Naive B cell (primary cell): ENCODE results near the gene HSD3B7. TPM values are rescaled to one million over a fixed set of nuclear protein-coding genes. Genes with fewer than 3 reads are reported as not detected.
"Not testable (repeated sequence)": the region's sequence is repeated elsewhere in the genome, so short reads cannot be mapped to it uniquely, and the experiment has no call there.

Source experiments
- ATAC-seq, 2 donors: fragments of 150-1000 bp; cut with Tn5 transposase; 2 replicates each; pipeline ENCODE4 v1.10.0; 2021; ENCODE audit warnings: low read depth in 2 of 2, mild to moderate bottlenecking in 2 of 2, moderate library complexity in 2 of 2
- DNase-seq: peaks from one replicate; pipeline ENCODE4 v3.0.0; 2022
- H3K27ac Mint-ChIP-seq, 6 donors: one replicate each; pipeline ENCODE4 v1.8.0; 2020 to 2022; ENCODE audit warnings: mild to moderate bottlenecking in 6 of 6, mixed read lengths in 6 of 6, moderate library complexity in 5 of 6, inconsistent platforms in 2 of 6
- H3K27me3 Mint-ChIP-seq, 3 donors: one replicate each; pipeline ENCODE4 v1.8.0; 2021 to 2022; ENCODE audit warnings: mixed read lengths in 3 of 3, mild to moderate bottlenecking in 1 of 3
- H3K36me3 Mint-ChIP-seq, 2 donors: one replicate each; pipeline ENCODE4 v1.8.0; 2020 to 2022; ENCODE audit warnings: mixed read lengths in 2 of 2, inconsistent platforms in 1 of 2, mild to moderate bottlenecking in 1 of 2
- H3K4me1 Mint-ChIP-seq, 3 donors: one replicate each; pipeline ENCODE4 v1.8.0; 2020 to 2022; ENCODE audit warnings: mixed read lengths in 3 of 3, inconsistent platforms in 1 of 3, mild to moderate bottlenecking in 1 of 3, moderate library complexity in 1 of 3
- H3K4me3 Mint-ChIP-seq, 8 donors: one replicate each; pipeline ENCODE4 v1.8.0; 2020 to 2022; ENCODE audit warnings: mild to moderate bottlenecking in 8 of 8, mixed read lengths in 8 of 8, moderate library complexity in 8 of 8, inconsistent platforms in 2 of 8
- H3K9me3 Mint-ChIP-seq, 7 donors: one replicate each; pipeline ENCODE4 v1.8.0; 2020 to 2022; ENCODE audit warnings: mixed read lengths in 7 of 7, mild to moderate bottlenecking in 5 of 7, inconsistent platforms in 2 of 7, moderate library complexity in 1 of 7
- polyA plus RNA-seq, 6 donors: library from polyadenylated mRNA; unstranded; fragments of 300-500 nt; fragmentation: Illumina TruSeq; gene quantifications; one replicate each; pipeline ENCODE4 v1.2.3, GENCODE V29; 2021; ENCODE audit warnings: low read depth in 6 of 6

Gene HSD3B7
- polyA plus RNA-seq: not detected

GRCh38 chr16:30984669-30985400 is at the start of gene HSD3B7:
Gene HSD3B7 (plus strand): TSS chr16:30985207. CDS start chr16:30985659, 452 bp downstream.
- H3K27ac Mint-ChIP-seq: peak within 1 kb of the TSS in 2 of 6 donors; percentile 71 to 86
- H3K4me3 Mint-ChIP-seq: no peak within 1 kb of the TSS
- ATAC-seq (peak; percentile 77 to 83), DNase-seq (peak; percentile 67)
- peaks cover 2 to 11% (median 5%) of the 10 kb centered on the region in 3 donors for H3K4me1 Mint-ChIP-seq
- H3K9me3 Mint-ChIP-seq: no peaks in the 10 kb centered on the region
- peaks cover 0 to 7% of the 10 kb centered on the region in 2 donors for H3K36me3 Mint-ChIP-seq
- H3K27me3 Mint-ChIP-seq: no peaks in the 10 kb centered on the region

GRCh38 chr16:30937692-30938091 is 47.3 kb upstream of the HSD3B7 start:
- ATAC-seq (no peak), DNase-seq (no peak)
- Mint-ChIP-seq H3K4me3 (no peak overlapping the region), H3K9me3 (no peaks in the 10 kb centered on the region), H3K27me3 (no peaks in the 10 kb centered on the region), H3K27ac (peak overlapping the region in 5 of 6 donors; percentile 1 to 96 (median 56)), H3K36me3 (peaks cover 0 to 2% of the 10 kb centered on the region in 2 donors), H3K4me1 (peaks cover 26 to 29% (median 29%) of the 10 kb centered on the region in 3 donors)

DNA sequence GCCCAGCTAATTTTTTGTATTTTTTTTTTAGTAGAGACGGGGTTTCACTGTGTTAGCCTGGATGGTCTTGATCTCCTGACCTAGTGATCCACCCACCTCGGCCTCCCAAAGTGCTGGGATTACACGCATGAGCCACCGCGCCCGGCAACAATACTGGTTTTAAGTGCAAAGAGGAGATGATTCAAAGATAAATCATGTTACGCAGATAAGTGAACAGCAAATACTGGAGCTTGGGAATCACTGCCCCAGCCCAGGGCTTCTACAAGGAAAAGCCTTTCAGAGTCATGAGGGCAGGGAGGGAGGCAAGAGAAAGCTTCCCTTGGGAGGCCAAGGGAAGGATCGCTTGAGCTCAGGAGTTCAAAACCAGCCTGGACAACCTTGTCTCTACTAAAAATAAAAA is 45.4 kb upstream of the HSD3B7 start:
- ATAC-seq, H3K4me3 Mint-ChIP-seq, H3K27me3 Mint-ChIP-seq, H3K36me3 Mint-ChIP-seq, DNase-seq, H3K9me3 Mint-ChIP-seq: not testable (repeated sequence)
- H3K27ac Mint-ChIP-seq: peak overlapping the region in 1 of 6 donors; percentile 53
- H3K4me1 Mint-ChIP-seq: peaks cover 28 to 30% (median 30%) of the 10 kb centered on the region in 3 donors

DNA sequence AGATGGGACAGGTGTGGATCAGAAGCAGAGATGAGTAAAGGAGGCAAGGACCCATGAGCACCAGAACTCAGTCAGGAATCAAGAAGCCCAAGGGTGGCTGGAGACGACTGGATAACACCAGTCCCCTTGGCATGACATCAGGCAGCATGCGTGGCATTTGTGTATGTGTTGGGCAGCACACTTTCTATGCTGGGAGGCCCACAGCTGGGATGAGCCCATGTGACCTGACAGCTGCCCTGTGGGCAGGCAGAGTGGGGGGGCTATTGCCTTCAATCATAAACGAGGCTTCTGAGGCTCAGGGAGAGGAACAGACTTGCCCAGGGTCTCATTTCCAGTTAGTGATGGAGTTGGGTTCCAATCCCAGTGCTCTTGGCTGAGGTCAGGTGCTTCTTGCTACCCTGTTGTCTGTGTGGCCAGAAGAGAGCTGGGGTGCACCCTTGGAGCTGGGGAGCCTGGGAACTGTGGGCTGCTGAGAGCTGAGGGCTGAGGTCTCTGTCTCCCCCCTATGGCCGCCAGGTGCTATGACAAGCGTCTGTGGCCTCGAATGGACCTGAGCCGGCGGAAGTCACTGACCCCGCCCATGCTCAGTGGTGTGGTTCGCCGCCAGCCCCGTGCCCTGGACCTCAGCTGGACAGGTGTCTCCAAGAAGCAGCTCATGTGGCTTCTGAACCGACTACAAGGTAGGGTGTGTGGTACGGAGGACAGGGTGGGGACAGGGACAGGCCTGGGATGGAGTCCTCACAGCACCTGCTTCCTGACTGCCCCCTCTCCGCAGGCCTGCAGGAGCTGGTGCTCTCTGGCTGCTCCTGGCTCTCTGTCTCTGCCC is 43.2 kb upstream of the HSD3B7 start:
- peak; percentile 93 to 96 for ATAC-seq
- peak; percentile 64 for DNase-seq
- H3K27me3 Mint-ChIP-seq: no peaks in the 10 kb centered on the region
- peaks cover 21 to 33% (median 25%) of the 10 kb centered on the region in 3 donors for H3K4me1 Mint-ChIP-seq
- peak overlapping the region in 5 of 8 donors; percentile 29 to 63 (median 38) for H3K4me3 Mint-ChIP-seq
- H3K36me3 Mint-ChIP-seq: peaks cover 0 to 10% of the 10 kb centered on the region in 2 donors
- H3K27ac Mint-ChIP-seq: peak overlapping the region in 2 of 6 donors; percentile 56 to 78
- H3K9me3 Mint-ChIP-seq: no peaks in the 10 kb centered on the region

- ATAC-seq: no peak
These were observed 42.6 kb upstream of the HSD3B7 start for GRCh38 chr16:30942426-30942806.

DNA sequence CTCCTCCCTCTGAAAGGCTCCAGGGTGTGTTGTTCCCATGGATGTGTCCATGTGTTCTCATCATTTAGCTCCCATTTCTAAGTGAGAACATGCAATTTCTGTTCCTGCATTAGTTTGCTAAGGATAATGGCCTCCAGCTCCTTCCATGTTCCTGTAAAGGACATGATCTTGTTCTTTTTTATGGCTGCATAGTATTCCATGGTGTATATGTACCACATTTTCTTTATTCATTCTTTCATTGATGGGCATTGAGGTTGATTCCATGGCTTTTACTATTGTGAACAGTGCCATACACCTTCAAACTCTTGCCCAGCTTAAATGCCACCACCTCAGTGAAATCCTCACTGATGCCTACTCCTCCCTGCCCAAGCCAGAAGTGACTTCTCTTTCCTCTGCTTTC is 40.7 kb upstream of the HSD3B7 start:
- Mint-ChIP-seq H3K27me3 (no peaks in the 10 kb centered on the region), H3K4me1 (peaks cover 12 to 25% (median 18%) of the 10 kb centered on the region in 3 donors)

More at GRCh38 chr16:30942426-30942806, 42.6 kb upstream of the HSD3B7 start:
- Mint-ChIP-seq H3K4me1 (peaks cover 17 to 28% (median 21%) of the 10 kb centered on the region in 3 donors), H3K27me3 (no peaks in the 10 kb centered on the region), H3K9me3 (no peaks in the 10 kb centered on the region), H3K4me3 (peak overlapping the region in 3 of 8 donors; percentile 19 to 47 (median 37)), H3K36me3 (peaks cover 0 to 10% of the 10 kb centered on the region in 2 donors), H3K27ac (no peak overlapping the region)
- no peak for DNase-seq

GRCh38 chr16:30946671-30947540 is 38.1 kb upstream of the HSD3B7 start:
- no peak for DNase-seq

More for the DNA sequence above, 40.7 kb upstream of the HSD3B7 start:
- Mint-ChIP-seq H3K36me3 (peaks cover 0 to 10% of the 10 kb centered on the region in 2 donors), H3K4me3 (no peak overlapping the region), H3K9me3 (no peaks in the 10 kb centered on the region), H3K27ac (peak overlapping the region in 1 of 6 donors; percentile 54)
- no peak for ATAC-seq
- no peak for DNase-seq

DNA sequence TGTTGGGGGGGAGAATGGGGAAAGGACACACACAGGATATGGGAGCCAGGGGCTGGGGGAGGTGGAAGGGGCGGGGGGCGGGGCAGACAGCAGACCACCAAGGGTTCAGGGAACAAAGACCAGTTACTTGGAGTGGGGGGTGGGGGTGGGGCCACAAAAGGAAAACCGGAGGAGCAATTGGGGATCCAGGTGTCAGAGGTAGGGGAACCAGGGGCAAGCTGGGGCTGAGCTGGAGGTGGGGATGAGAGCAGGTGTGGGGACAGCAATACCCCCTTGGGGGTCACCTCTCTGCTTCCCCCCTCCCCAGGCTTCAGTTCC is 37.5 kb upstream of the HSD3B7 start:
- no peaks in the 10 kb centered on the region for H3K9me3 Mint-ChIP-seq
- H3K27ac Mint-ChIP-seq: peak overlapping the region in 1 of 6 donors; percentile 71
- H3K4me1 Mint-ChIP-seq: peaks cover 24 to 34% (median 25%) of the 10 kb centered on the region in 3 donors
- ATAC-seq (no peak), DNase-seq (no peak)
- peak overlapping the region in 2 of 8 donors; percentile 31 to 43 for H3K4me3 Mint-ChIP-seq
- H3K27me3 Mint-ChIP-seq: no peaks in the 10 kb centered on the region
- peaks cover 0 to 10% of the 10 kb centered on the region in 2 donors for H3K36me3 Mint-ChIP-seq

More at GRCh38 chr16:30946671-30947540, 38.1 kb upstream of the HSD3B7 start:
- peak overlapping the region in 3 of 6 donors; percentile 47 to 71 (median 51) for H3K27ac Mint-ChIP-seq
- H3K36me3 Mint-ChIP-seq: peaks cover 0 to 10% of the 10 kb centered on the region in 2 donors
- H3K27me3 Mint-ChIP-seq: no peaks in the 10 kb centered on the region
- no peak for ATAC-seq
- peak overlapping the region in 7 of 8 donors; percentile 28 to 70 (median 51) for H3K4me3 Mint-ChIP-seq
- H3K9me3 Mint-ChIP-seq: no peaks in the 10 kb centered on the region
- peaks cover 27 to 40% (median 28%) of the 10 kb centered on the region in 3 donors for H3K4me1 Mint-ChIP-seq

DNA sequence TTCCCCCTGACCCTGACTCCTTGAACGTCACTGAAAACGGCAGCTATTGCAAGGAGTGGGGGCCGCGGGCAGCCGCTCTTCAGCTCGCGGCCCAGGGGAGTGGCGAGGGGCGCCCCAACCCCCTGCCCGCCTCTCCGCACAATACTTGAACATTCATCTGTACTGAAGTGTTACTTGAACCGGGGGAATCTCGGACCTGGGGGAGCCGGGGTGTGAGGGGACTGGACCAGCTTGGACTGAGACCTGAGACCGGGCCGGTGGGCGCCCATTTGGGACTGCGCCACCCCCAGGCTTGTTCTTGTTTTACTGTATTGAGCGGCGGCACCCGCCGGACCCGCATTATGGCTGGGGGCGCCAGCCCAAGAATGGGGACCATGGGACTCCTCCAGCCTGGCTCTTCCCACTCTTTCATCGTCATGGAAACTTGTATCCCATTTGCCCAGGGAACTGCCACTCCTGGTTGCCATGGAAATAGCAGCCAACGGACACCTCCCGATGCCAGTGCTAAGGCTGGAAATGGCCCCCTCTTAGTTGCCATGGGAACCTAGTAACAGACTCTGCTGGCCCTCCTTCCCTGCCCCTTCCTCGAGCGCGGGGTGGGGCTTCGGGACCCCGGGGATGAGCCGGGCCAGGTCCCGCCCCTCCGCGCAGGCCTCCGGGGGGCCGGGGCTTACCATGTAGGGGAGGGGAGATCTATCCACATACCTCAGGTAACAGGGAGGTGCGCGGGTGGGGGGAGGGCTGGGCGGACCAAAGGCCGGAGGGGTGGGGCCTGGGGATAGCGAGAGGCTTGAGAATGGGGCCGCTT is 36.9 kb upstream of the HSD3B7 start:
- Mint-ChIP-seq H3K4me1 (peaks cover 21 to 30% (median 25%) of the 10 kb centered on the region in 3 donors), H3K36me3 (peaks cover 0 to 10% of the 10 kb centered on the region in 2 donors), H3K27me3 (no peaks in the 10 kb centered on the region), H3K27ac (peak overlapping the region in 3 of 6 donors; percentile 70 to 96 (median 86)), H3K4me3 (peak overlapping the region; percentile 32 to 99 (median 93)), H3K9me3 (no peaks in the 10 kb centered on the region)
- DNase-seq: no peak
- peak; percentile 11 to 13 for ATAC-seq

- Mint-ChIP-seq H3K27me3 (no peaks in the 10 kb centered on the region), H3K4me1 (peaks cover 21 to 36% (median 25%) of the 10 kb centered on the region in 3 donors), H3K9me3 (no peaks in the 10 kb centered on the region), H3K36me3 (peaks cover 0 to 7% of the 10 kb centered on the region in 2 donors), H3K27ac (peak within 1 kb of the TSS; percentile 86 to 97 (median 96)), H3K4me3 (peak within 1 kb of the TSS; percentile 92 to 99 (median 96))
- ATAC-seq (peak; percentile 86 to 87), DNase-seq (peak; percentile 73)
These were observed 36.0 kb upstream of the HSD3B7 start, which contains the start of gene ORAI3 for GRCh38 chr16:30948667-30949649. Gene ORAI3 (plus strand): TSS chr16:30949068. CDS start chr16:30949290, 222 bp downstream.
